Left lobe of liver (tissue), 2 donors: Measurements from ENCODE around the gene ATP8A2. TPM values are rescaled to one million over a fixed set of nuclear protein-coding genes. Genes with fewer than 3 reads are reported as not detected.

Source experiments
- ATAC-seq: fragments of 200-7000 bp; cut with Tn5 transposase; one replicate; pipeline ENCODE4 v1.9.1; 2020; ENCODE audit warnings: mild to moderate bottlenecking, moderate library complexity
- DNase-seq: peaks from one replicate; pipeline ENCODE4 v3.0.0-alpha.2; 2020; ENCODE audit warnings: low spot score
- total RNA-seq: library from RNA; stranded (reverse); gene quantifications from one replicate; pipeline ENCODE4 v1.2.1, GENCODE V29; 2021
- donor health status: DM: no; HTN: no; CAD: no; lungs with moderate emphysema.
- donor health status: DM: no; HTN: yes; CAD: no.

The ATP8A2 gene
- total RNA-seq, 1 donor from 2014 or later: not detected

DNA sequence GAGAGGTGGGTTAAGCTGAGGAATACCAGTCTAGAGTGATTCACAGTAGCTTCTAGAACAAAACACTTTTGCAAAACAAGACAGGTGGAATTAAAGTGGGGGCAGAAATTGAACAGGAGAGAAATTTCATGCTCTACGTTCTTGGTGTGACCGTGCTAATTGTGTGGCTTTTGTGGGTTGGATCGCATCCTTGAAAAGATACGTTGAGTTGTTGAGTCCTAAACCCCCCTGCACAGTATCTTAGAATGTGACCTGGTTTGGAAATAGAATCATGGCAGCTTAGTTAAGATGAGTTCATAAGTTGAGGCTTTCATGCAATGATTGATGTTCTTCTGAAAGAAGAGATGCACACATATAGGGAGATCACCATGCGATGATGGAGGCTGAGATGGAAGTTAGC is 308.2 kb downstream of the ATP8A2 start:
- ATAC-seq: no peak
- no peak for DNase-seq

DNA sequence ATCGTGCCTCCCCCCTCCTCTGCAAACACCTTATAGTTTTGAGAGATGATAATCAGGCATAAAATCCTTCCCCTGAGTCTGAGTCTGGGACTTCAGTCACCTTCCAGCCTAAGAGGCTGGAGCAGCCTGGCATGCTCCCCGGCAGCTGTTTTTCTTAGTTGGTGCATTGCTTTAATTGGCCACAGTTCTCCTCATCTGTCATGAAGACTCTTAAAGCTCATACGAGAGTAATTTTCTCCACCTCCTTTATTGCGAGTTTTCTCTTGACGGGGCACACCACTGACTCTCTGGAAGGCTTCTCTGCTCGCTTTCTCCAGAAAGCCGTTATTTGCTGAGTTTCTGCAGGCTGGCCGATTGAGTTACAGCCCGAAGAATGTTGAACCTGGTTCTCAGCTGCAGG is 310.5 kb downstream of the ATP8A2 start:
- DNase-seq: no peak
- ATAC-seq: no peak

DNA sequence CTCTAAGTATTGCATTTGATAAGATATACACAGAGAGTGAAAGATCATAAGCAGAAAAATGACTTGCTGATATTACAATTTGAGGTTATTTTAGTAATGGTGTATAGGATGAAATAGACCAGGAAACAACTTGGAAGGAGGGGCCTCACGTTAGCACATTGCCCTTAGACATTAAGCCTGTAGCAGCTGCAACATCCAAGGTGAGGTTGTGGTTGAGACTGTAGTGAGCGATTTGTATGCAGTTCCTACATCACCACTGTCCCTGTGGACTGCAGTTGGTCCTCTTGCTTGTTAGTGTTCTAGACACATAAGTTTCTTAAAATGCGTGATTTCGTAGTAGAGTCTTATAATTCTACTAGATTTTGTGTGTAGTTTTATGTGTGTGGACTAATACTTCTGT is 311.3 kb downstream of the ATP8A2 start:
- DNase-seq (no peak), ATAC-seq (no peak)

GRCh38 chr13:25683662-25684370 is 312.0 kb downstream of the ATP8A2 start:
- no peak for ATAC-seq
- DNase-seq: no peak

- DNase-seq (no peak), ATAC-seq (no peak)
Measured at GRCh38 chr13:25684491-25684890, 312.7 kb downstream of the ATP8A2 start.

DNA sequence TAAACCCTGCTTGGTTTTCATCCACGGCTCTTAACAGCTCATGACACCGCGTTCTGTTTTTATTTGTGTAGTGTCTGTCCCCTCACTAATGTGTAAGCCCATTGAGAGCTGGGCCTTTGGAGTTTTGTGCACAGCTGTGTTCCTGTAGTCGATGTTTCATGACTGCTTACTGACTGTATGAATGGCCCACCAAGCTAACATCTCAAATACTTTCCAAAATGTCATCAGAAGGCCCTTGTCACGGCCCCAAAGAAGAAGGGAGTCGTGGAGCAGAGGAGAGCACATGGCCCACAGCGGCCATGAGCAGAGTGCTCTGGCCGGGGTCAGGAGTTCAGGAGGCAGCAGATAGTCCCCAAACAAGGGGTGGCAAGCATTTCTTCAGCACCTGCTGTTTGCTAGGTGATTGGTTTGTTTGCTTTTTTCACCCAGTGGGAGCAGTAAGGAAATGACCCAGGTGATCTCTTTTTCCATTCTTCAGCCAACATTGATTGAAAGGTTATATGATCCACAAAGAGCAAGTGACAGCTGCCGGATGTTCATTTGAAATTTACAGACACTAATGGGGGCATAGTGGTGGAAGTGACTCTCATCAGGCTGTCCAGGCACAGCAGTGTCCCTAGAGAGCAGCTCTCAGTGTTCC is 315.2 kb downstream of the ATP8A2 start:
- DNase-seq: no peak
- ATAC-seq: no peak

GRCh38 chr13:25687471-25688225 is 315.9 kb downstream of the ATP8A2 start:
- ATAC-seq: no peak
- no peak for DNase-seq

DNA sequence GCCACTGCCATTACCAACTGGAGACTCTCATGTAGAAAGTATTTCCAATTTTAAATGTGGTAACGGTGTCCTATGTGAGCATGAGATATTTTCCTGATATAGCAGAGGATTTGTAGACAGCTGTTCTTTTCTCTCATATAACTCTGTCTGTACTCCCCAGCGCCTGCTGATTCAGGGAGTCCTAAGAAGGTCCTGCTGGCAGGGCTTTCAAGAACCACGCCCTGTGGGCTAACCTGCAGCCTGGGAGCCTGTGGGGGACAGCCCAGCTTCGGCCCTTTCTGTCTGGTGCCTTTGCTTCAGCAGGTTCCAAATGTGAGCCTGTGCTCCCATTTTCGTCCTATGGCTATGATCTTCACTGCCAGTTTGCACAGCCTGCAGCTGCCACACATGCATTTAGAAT is 316.8 kb downstream of the ATP8A2 start:
- no peak for DNase-seq
- no peak for ATAC-seq

DNA sequence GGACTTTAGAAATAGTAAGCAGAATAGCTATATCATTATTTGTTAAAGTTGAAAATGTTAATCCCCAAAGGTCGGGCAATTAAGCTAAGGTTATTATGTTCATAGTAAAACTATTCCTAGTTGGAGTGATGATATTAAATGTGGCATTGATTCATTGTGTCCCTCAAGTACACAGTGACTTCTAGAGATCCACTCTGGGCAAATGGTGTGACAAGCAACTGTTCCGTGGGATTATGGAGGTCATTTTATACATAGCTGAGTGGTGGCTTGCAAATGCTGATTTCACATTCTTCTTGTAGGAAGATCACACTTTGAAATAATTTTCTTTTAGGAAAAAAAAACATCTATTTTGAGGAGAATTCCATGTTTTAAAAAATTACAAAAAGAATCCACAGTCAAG is 317.8 kb downstream of the ATP8A2 start:
- DNase-seq (no peak), ATAC-seq (no peak)

DNA sequence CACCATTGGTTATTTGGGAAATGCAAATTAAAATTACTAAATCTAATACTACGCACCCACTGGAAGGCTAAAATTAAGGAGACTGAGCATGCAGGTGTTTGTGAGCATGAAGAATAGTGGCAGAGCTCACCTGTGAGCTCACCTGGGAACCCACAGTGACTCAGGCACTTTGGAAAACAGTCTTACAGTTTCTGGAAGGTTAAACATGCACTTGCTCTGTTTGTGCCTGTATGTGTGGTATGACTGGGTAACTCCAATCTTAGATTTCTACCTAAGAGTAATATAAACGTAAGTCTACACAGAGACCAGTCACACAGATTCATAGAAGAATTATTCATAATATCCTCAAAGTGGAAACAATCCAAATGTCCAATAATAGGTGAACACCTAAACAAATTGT is 318.8 kb downstream of the ATP8A2 start:
- no peak for DNase-seq
- no peak for ATAC-seq

DNA sequence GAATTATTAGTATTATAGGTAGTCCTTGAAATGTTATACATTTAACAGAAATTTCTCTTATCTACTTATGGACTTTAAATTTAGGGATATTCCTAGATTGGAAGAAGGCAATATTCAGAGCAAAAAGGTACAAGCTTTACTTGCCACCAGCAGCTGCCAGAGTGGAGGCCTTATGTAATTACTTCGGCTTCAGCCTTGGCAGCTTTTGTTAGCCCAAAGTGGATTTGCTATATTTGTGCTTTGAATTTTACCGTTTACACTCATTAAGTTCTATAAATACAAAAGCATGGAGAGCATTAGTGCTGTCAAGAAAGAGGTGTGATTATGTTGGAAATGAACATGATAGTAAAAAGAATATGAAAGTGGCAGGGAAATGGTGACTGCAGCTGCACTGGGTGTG is 319.9 kb downstream of the ATP8A2 start:
- no peak for ATAC-seq
- DNase-seq: no peak

DNA sequence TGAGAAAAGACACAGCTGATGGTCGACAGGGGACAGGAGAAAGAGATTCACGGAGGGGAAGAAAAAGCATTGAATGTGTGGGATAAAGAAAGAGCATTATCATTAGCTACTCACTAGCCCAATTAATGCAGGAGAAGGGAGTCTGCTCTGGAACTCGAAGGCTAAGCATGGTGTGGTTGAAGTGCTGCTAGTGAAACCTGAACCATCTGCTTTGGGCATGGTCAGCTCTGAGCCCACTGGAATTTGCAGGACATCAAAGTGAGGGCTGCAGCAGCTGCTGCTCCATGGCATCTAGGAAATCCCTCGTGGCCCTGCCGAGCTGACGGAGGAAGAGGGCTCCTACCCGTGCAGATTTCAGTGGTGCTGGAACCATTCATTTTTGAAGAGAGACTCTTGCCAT is 320.3 kb downstream of the ATP8A2 start:
- ATAC-seq: no peak
- no peak for DNase-seq

DNA sequence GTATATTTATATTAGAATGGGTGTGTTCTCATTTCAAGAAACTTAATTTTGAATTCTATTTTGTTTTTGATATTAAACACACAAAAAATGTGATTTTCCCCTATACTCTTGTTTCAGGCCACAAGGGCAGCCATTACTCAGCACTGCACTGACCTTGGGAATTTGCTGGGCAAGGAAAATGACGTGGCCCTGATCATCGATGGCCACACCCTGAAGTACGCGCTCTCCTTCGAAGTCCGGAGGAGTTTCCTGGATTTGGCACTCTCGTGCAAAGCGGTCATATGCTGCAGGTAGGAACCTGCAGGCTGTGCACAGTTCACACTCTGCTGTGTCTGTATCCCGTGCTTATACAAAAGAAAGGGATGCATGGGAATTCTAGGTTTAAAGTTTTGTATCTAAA is 327.3 kb downstream of the ATP8A2 start:
- ATAC-seq: no peak
- no peak for DNase-seq

- ATAC-seq (no peak), DNase-seq (no peak)
Measured at GRCh38 chr13:25699600-25699999, 327.8 kb downstream of the ATP8A2 start.

DNA sequence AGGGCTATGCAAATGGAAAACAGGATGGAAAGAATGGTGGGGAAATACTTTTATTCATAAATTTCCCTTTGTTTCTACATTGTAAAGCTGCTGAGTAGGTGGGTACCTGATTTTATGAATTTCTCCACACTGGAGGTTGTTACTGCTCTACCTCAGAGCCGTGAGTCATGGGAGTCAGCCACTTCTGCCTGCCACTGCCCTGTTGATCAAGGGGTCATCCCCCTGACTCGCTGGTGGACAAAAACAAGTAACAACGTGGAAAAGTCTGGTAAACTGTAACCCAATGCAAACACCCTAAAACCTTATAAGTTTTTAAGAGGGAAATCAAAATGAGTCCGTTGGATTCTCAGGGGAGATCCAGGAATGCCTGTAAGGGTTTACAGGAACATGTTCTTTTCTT is 329.5 kb downstream of the ATP8A2 start:
- no peak for DNase-seq
- no peak for ATAC-seq

- no peak for ATAC-seq
- no peak for DNase-seq
Measured at GRCh38 chr13:25702386-25702785, 330.6 kb downstream of the ATP8A2 start.

GRCh38 chr13:25707726-25708125 is 336.0 kb downstream of the ATP8A2 start:
- no peak for ATAC-seq
- DNase-seq: no peak

- ATAC-seq: no peak
- DNase-seq: no peak
Measured at GRCh38 chr13:25708268-25708667, 336.5 kb downstream of the ATP8A2 start.

DNA sequence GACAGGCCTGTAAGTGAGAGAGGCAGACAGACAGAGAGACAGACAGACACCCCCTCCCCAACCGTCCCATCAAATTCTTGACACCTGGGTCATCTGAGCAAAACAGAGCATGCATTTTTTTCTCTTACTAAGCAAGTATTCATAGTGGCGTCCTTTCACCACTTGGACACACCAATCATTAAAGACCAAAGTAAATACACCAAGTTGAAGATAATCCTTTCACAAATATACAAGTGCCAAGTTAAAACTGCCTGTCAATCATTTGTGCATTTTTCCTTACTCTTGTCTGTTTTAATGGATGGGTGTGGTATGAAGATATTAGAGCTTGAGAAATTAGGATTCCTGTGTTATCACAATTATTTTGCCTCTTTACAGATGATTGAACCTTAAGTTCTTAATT is 337.3 kb downstream of the ATP8A2 start:
- no peak for DNase-seq
- no peak for ATAC-seq

GRCh38 chr13:25715760-25716159 is 344.0 kb downstream of the ATP8A2 start:
- no peak for ATAC-seq

DNA sequence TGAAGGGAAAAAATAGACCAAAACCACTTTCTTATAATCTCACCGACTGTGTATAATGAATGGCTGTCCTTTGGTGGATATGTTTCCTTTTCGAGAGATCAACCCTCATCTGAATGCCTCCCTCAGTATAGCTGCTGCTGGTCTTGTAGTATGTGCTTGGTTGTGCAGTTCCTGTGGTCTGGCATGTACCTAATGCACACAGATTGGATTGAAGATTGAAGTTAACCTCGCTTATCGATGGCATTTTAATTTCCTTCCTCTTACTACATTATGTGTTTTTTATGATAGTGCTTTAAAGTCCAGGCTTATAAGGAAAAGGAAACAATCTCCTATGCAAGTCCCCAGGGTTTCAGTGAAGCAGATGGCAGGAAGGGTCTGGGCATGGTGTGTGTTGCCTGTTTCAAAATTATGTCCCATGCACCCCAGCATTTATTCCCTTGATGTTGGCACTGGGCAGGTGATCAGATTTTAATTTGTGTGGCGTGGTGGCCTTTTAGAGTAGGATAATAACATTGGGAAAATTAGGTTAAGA is 346.0 kb downstream of the ATP8A2 start:
- ATAC-seq: no peak
- DNase-seq: no peak

More at GRCh38 chr13:25715760-25716159, 344.0 kb downstream of the ATP8A2 start:
- no peak for DNase-seq

DNA sequence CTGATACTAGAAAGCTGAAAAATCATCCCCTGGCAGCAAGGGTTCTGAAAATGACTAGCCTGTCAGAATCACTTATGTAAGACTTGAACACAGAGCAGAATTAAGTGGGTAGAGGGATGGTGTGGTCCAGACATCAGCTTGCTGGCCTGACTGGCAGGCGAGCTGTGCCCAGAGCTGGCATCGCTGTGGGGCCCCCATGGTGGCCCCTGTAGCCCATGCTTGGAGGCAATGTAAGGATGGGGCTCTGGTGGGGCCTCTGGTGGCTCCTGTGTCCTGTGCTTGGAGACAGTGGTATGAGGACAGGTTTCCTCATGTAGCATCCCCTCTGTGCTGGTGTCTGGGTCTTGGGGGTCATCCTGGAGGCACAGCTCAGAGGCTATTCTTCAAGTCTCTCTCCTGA is 347.9 kb downstream of the ATP8A2 start:
- no peak for DNase-seq
- no peak for ATAC-seq
